ENCODE measurements around the gene RMDN2. TPM values are rescaled to one million over a fixed set of nuclear protein-coding genes. Genes with fewer than 3 reads are reported as not detected.

Gene RMDN2
- total RNA-seq, 1 experiment from 2014 or later = 3.0 TPM

DNA sequence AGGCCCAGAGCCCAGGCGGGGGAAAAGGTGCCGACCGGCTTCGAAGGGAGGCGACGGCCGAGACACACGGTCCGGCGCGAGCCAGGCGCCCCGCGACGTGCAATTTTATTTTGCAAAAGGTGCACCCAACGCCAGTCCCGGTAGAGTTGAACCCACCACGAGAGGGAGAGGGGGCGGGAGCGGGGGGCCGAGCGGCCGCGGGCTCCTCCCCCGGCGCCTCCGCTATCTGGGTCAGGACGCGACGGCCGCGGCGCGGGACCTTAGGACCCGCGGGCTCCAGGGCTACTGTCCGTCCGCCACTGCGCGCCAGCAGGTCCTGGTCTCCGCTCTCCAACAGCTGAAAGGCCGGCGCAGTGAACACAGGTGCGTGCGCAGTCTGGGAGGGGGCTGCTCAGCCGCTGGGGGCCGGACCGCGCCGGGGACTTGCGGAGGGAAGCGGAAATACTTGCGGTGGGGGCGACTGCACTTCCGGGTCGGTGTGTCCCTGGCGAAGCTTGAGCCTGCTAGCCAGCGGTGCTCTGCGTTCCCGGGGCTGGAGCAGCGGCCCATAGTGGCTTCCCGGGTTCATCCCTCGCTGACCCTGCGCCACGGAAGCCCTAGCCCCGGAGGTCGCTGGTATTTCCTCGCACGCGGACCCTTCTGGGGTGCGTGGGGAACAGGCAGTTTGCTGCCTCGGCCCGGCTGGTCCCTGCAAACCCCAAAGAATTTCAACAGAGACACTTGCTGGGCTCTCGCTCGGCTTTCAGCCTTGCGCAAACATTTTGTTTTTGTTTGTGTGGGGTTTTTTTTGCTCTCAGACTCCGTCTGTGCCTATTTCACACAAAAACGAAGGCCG, at the start of gene RMDN2 (continued):
- TF ChIP-seq TCF7 (CRISPR knock-in tag; IDR thresholded peaks at IDR 0.05; ENCODE audit: low read depth) (no peak), ATF1 (CRISPR knock-in tag; IDR thresholded peaks at IDR 0.05) (peak; percentile 46; the same call in 1 of the 2 replicates), ARID4B (CRISPR knock-in tag; IDR thresholded peaks at IDR 0.05; ENCODE audit: borderline replicate concordance) (peak; percentile 95; the same call in 1 of the 2 replicates), SMAD4 (CRISPR knock-in tag; IDR thresholded peaks at IDR 0.05) (no peak), ELF4 (CRISPR knock-in tag; IDR thresholded peaks at IDR 0.05; ENCODE audit: low read depth) (no peak), NFE2L1 (CRISPR knock-in tag; IDR thresholded peaks at IDR 0.05) (no peak), EMX1 (CRISPR knock-in tag; IDR thresholded peaks at IDR 0.05) (no peak), GTF2I (CRISPR knock-in tag; conservative IDR thresholded peaks at IDR 0.05) (no peak), NR1H2 (CRISPR knock-in tag; IDR thresholded peaks at IDR 0.05) (no peak), ETV6 (CRISPR knock-in tag; IDR thresholded peaks at IDR 0.05) (peak; percentile 100), TEAD4 (CRISPR knock-in tag; IDR thresholded peaks at IDR 0.05) (peak; percentile 43; the same call in 1 of the 2 replicates), USF2 (CRISPR knock-in tag; IDR thresholded peaks at IDR 0.05) (no peak), ZNF317 (CRISPR knock-in tag; IDR thresholded peaks at IDR 0.05; ENCODE audit: borderline replicate concordance, low read depth) (0 out of 2 replicates have a peak, but pooled peaks have one; percentile 38), KAT7 (CRISPR knock-in tag; IDR thresholded peaks at IDR 0.05; ENCODE audit: borderline replicate concordance) (peak; percentile 80), ZNF121 (CRISPR knock-in tag; IDR thresholded peaks at IDR 0.05) (no peak), SOX15 (CRISPR knock-in tag; IDR thresholded peaks at IDR 0.05) (no peak), NFYB (CRISPR knock-in tag; conservative IDR thresholded peaks at IDR 0.05; ENCODE audit: low read depth) (no peak), ZNF396 (CRISPR knock-in tag; IDR thresholded peaks at IDR 0.05; ENCODE audit: borderline replicate concordance) (no peak), PRRX2 (CRISPR knock-in tag; IDR thresholded peaks at IDR 0.05) (no peak), FOXP4 (CRISPR knock-in tag; IDR thresholded peaks at IDR 0.05) (0 out of 2 replicates have a peak, but pooled peaks have one; percentile 44), GABPB1 (CRISPR knock-in tag; IDR thresholded peaks at IDR 0.05) (peak; percentile 69)
- TF ChIP-seq, protein P1, sequence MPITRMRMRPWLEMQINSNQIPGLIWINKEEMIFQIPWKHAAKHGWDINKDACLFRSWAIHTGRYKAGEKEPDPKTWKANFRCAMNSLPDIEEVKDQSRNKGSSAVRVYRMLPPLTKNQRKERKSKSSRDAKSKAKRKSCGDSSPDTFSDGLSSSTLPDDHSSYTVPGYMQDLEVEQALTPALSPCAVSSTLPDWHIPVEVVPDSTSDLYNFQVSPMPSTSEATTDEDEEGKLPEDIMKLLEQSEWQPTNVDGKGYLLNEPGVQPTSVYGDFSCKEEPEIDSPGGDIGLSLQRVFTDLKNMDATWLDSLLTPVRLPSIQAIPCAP (CRISPR knock-in tag; IDR thresholded peaks at IDR 0.05) = 0 out of 2 replicates have a peak, but pooled peaks have one; percentile 35
- TF ChIP-seq, protein P2, sequence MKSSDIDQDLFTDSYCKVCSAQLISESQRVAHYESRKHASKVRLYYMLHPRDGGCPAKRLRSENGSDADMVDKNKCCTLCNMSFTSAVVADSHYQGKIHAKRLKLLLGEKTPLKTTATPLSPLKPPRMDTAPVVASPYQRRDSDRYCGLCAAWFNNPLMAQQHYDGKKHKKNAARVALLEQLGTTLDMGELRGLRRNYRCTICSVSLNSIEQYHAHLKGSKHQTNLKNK (CRISPR knock-in tag; IDR thresholded peaks at IDR 0.05) = no peak
- TF ChIP-seq, protein P3, sequence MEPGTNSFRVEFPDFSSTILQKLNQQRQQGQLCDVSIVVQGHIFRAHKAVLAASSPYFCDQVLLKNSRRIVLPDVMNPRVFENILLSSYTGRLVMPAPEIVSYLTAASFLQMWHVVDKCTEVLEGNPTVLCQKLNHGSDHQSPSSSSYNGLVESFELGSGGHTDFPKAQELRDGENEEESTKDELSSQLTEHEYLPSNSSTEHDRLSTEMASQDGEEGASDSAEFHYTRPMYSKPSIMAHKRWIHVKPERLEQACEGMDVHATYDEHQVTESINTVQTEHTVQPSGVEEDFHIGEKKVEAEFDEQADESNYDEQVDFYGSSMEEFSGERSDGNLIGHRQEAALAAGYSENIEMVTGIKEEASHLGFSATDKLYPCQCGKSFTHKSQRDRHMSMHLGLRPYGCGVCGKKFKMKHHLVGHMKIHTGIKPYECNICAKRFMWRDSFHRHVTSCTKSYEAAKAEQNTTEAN (CRISPR knock-in tag; IDR thresholded peaks at IDR 0.05) = no peak
- TF ChIP-seq, protein P4, sequence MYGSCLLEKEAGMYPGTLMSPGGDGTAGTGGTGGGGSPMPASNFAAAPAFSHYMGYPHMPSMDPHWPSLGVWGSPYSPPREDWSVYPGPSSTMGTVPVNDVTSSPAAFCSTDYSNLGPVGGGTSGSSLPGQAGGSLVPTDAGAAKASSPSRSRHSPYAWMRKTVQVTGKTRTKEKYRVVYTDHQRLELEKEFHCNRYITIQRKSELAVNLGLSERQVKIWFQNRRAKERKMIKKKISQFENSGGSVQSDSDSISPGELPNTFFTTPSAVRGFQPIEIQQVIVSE (CRISPR knock-in tag; IDR thresholded peaks at IDR 0.05; ENCODE audit: borderline replicate concordance) = no peak
- TF ChIP-seq, protein P5, sequence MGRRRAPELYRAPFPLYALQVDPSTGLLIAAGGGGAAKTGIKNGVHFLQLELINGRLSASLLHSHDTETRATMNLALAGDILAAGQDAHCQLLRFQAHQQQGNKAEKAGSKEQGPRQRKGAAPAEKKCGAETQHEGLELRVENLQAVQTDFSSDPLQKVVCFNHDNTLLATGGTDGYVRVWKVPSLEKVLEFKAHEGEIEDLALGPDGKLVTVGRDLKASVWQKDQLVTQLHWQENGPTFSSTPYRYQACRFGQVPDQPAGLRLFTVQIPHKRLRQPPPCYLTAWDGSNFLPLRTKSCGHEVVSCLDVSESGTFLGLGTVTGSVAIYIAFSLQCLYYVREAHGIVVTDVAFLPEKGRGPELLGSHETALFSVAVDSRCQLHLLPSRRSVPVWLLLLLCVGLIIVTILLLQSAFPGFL (CRISPR knock-in tag; IDR thresholded peaks at IDR 0.05; ENCODE audit: borderline replicate concordance) = 0 out of 2 replicates have a peak, but pooled peaks have one; percentile 82
